Stimulated activated CD4-positive, alpha-beta T cell treated with anti-CD3 and anti-CD28 coated beads, Interleukin-12 subunit alpha, Interleukin-12 subunit beta, amount 100 ng/mL, for 24 hours (primary cell): ENCODE data around the gene UBE2O.

Experiments used
- DNase-seq, 2 experiments: peaks; one replicate each; pipeline ENCODE4 v3.0.0-alpha.2; 2020; ENCODE audit warnings: low read depth in 2 of 2

Gene UBE2O

GRCh38 chr17:76345377-76345974 is 107.5 kb downstream of the UBE2O start:
- DNase-seq, result no peak

GRCh38 chr17:76343106-76343505 is 109.8 kb downstream of the UBE2O start:
- no peak for DNase-seq

GRCh38 chr17:76341301-76341700 is 111.7 kb downstream of the UBE2O start:
- DNase-seq, result no peak
